Sigmoid colon (tissue), 4 donors: ENCODE measurements around the gene ETV6.

ENCODE experiments used
- POLR2A ChIP-seq, 2 donors: fragments of 450-650 bp; IDR thresholded peaks; one replicate each; pipeline ENCODE4 v1.6.1; 2016; ENCODE audit warnings: antibody characterized with exemption in 2 of 2, mild to moderate bottlenecking in 2 of 2, moderate library complexity in 2 of 2
- POLR2AphosphoS5 ChIP-seq, 4 donors: sonication (generic); formaldehyde crosslinking; IDR thresholded peaks; one replicate each; pipeline ENCODE4 v1.6.1; 2017; ENCODE audit warnings: antibody characterized with exemption in 4 of 4
- TF ChIP-seq, protein P1 (sequence below), 4 experiments: fragments of 450-650 bp in 3 of 4; fragments of 200-600 bp in 1 of 4; IDR thresholded peaks; one replicate each; pipeline ENCODE4 v1.5.1; 2016 to 2019; ENCODE audit warnings: antibody characterized with exemption in 4 of 4, mild to moderate bottlenecking in 3 of 4, moderate library complexity in 2 of 4

- TF ChIP-seq POLR2A (IDR thresholded peaks at IDR 0.05) (no peak), POLR2AphosphoS5 (IDR thresholded peaks at IDR 0.05) (peak; percentile 17 to 42 (median 21))
- TF ChIP-seq, protein P1, sequence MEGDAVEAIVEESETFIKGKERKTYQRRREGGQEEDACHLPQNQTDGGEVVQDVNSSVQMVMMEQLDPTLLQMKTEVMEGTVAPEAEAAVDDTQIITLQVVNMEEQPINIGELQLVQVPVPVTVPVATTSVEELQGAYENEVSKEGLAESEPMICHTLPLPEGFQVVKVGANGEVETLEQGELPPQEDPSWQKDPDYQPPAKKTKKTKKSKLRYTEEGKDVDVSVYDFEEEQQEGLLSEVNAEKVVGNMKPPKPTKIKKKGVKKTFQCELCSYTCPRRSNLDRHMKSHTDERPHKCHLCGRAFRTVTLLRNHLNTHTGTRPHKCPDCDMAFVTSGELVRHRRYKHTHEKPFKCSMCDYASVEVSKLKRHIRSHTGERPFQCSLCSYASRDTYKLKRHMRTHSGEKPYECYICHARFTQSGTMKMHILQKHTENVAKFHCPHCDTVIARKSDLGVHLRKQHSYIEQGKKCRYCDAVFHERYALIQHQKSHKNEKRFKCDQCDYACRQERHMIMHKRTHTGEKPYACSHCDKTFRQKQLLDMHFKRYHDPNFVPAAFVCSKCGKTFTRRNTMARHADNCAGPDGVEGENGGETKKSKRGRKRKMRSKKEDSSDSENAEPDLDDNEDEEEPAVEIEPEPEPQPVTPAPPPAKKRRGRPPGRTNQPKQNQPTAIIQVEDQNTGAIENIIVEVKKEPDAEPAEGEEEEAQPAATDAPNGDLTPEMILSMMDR (IDR thresholded peaks at IDR 0.05), result no peak
Observed at GRCh38 chr12:11711651-11712327, 62.3 kb downstream of the ETV6 start.
